GM19023 (cell line): ENCODE results near the gene HS3ST3B1.

Experiments
- ATAC-seq: cut with Tn5 transposase; IDR thresholded peaks from one replicate; pipeline ENCODE4 v1.9.1; 2021; ENCODE audit warnings: mild to moderate bottlenecking, moderate library complexity; ENCODE audit not compliant: unreplicated experiment

The HS3ST3B1 gene

GRCh38 chr17:14352136-14352535, 51.3 kb downstream of the HS3ST3B1 start:
- ATAC-seq, result no peak

GRCh38 chr17:14353861-14354474, 53.1 kb downstream of the HS3ST3B1 start:
- no peak for ATAC-seq

GRCh38 chr17:14354807-14355206, 53.9 kb downstream of the HS3ST3B1 start:
- no peak for ATAC-seq

- ATAC-seq, result no peak
Observed at GRCh38 chr17:14355556-14355955, 54.7 kb downstream of the HS3ST3B1 start.

- ATAC-seq, result peak; percentile 97
Observed at GRCh38 chr17:14359163-14360020, 58.5 kb downstream of the HS3ST3B1 start.

GRCh38 chr17:14360856-14361255, 60.0 kb downstream of the HS3ST3B1 start:
- no peak for ATAC-seq

GRCh38 chr17:14361470-14361869, 60.6 kb downstream of the HS3ST3B1 start:
- no peak for ATAC-seq

GRCh38 chr17:14361945-14362508, 61.1 kb downstream of the HS3ST3B1 start:
- no peak for ATAC-seq

GRCh38 chr17:14366199-14366598, 65.3 kb downstream of the HS3ST3B1 start:
- no peak for ATAC-seq

- ATAC-seq, result no peak
Observed at GRCh38 chr17:14372461-14372860, 71.6 kb downstream of the HS3ST3B1 start.

GRCh38 chr17:14372905-14373613, 72.2 kb downstream of the HS3ST3B1 start:
- ATAC-seq, result no peak

GRCh38 chr17:14373614-14374259, 72.9 kb downstream of the HS3ST3B1 start:
- ATAC-seq, result no peak

- no peak for ATAC-seq
Observed at GRCh38 chr17:14374268-14374667, 73.4 kb downstream of the HS3ST3B1 start.

GRCh38 chr17:14376666-14377065, 75.8 kb downstream of the HS3ST3B1 start:
- no peak for ATAC-seq

GRCh38 chr17:14381606-14382005, 80.7 kb downstream of the HS3ST3B1 start:
- ATAC-seq, result no peak

- ATAC-seq, result no peak
Observed at GRCh38 chr17:14387036-14387435, 86.2 kb downstream of the HS3ST3B1 start.

- ATAC-seq, result no peak
Observed at GRCh38 chr17:14389681-14390080, 88.8 kb downstream of the HS3ST3B1 start.

GRCh38 chr17:14393723-14394122, 92.8 kb downstream of the HS3ST3B1 start:
- ATAC-seq, result no peak

- no peak for ATAC-seq
Observed at GRCh38 chr17:14395255-14395654, 94.4 kb downstream of the HS3ST3B1 start.

GRCh38 chr17:14396547-14396946, 95.7 kb downstream of the HS3ST3B1 start:
- no peak for ATAC-seq

GRCh38 chr17:14398766-14399165, 97.9 kb downstream of the HS3ST3B1 start:
- no peak for ATAC-seq
